Panc1 (cell line): ENCODE data around the gene AGAP2. TPM values are rescaled to one million over a fixed set of nuclear protein-coding genes. Genes with fewer than 3 reads are reported as not detected.

Source experiments
- ATAC-seq: fragments of 200-7000 bp; cut with Tn5 transposase; 2 replicates; pipeline ENCODE4 v1.9.1; 2020; ENCODE audit warnings: mild to moderate bottlenecking, moderate library complexity
- BruUV-seq: library from RNA; stranded (reverse); fragments of 400-500 nt; replicated peaks from 2 replicates; lab custom pipeline; 2021; lab: Mats Ljungman, UMichigan
- CTCF ChIA-PET: fragments of 300-600 bp; sonication (Branson Sonifier 250); formaldehyde crosslinking; loops from one replicate; lab custom pipeline; 2022; ENCODE audit warnings: antibody characterized with exemption; lab: Charles Lee
- POLR2A ChIA-PET: fragments of 300-600 bp; sonication (Branson Sonifier 250); formaldehyde crosslinking; loops from one replicate; lab custom pipeline; 2022; ENCODE audit warnings: antibody characterized with exemption; lab: Charles Lee
- DNase-seq: peaks from one replicate; pipeline ENCODE4 v3.0.0-alpha.2; 2010; ENCODE audit warnings: low read depth, low spot score
- H3K27ac ChIP-seq: 2 replicates; pipeline ENCODE4 v1.5.1; 2011; ENCODE audit warnings: mild to moderate bottlenecking, low read length, inconsistent platforms
- H3K27me3 ChIP-seq: fragments of 200-500 bp; sonication (Bioruptor generic); 2 replicates; pipeline ENCODE4 v1.6.0; 2014; ENCODE audit warnings: low read length, inconsistent platforms; ENCODE audit not compliant: control insufficient read depth, insufficient read depth
- H3K36me3 ChIP-seq: fragments of 200-500 bp; sonication (Bioruptor generic); 2 replicates; pipeline ENCODE4 v1.5.1; 2014; ENCODE audit warnings: inconsistent platforms, mild to moderate bottlenecking, low read length, moderate library complexity; ENCODE audit not compliant: control insufficient read depth, insufficient read depth
- H3K4me1 ChIP-seq: 2 replicates; pipeline ENCODE4 v1.5.1; 2011; ENCODE audit warnings: inconsistent platforms, mild to moderate bottlenecking, low read length, moderate library complexity; ENCODE audit not compliant: control insufficient read depth, insufficient read depth
- H3K4me3 ChIP-seq, 2 experiments: 2 replicates each; pipeline ENCODE4 v1.5.1; 2011 to 2012; ENCODE audit warnings: low read depth in 2 of 2, low read length in 2 of 2, mild to moderate bottlenecking in 2 of 2, inconsistent platforms in 1 of 2, moderate library complexity in 1 of 2
- H3K9me3 ChIP-seq: fragments of 200-500 bp; sonication (Bioruptor generic); 2 replicates; pipeline ENCODE4 v1.5.1; 2014; ENCODE audit warnings: low read depth, mild to moderate bottlenecking, inconsistent platforms, low read length, moderate library complexity; ENCODE audit not compliant: control insufficient read depth, insufficient read depth
- POLR2AphosphoS5 ChIP-seq: IDR thresholded peaks from 2 replicates; pipeline ENCODE4 v1.6.1; 2012; ENCODE audit warnings: mild to moderate bottlenecking, low read depth, low read length, moderate library complexity
- SIN3A ChIP-seq: IDR thresholded peaks from 2 replicates; pipeline ENCODE4 v1.6.1; 2012; ENCODE audit warnings: low read depth, mild to moderate bottlenecking, low read length, moderate library complexity, borderline replicate concordance; ENCODE audit not compliant: insufficient read depth
- TCF7L2 ChIP-seq: IDR thresholded peaks from 2 replicates; pipeline ENCODE4 v1.6.1; 2011; ENCODE audit warnings: mild to moderate bottlenecking, low read depth, low read length, inconsistent platforms
- in situ Hi-C: cut with HindIII; loops from 2 replicates; pipeline ENCODE4 v1.10.0; 2016; ENCODE audit warnings: low sequenced_read_pairs, low pct_unique_long_range_greater_than_20kb
- intact Hi-C: fragments of 100-400 bp; cut with micrococcal nuclease; formaldehyde crosslinking; loops from one replicate; pipeline ENCODE4 v1.10.0; 2022; ENCODE audit not compliant: unreplicated experiment
- total RNA-seq: library from RNA; stranded (reverse); gene quantifications from one replicate; pipeline ENCODE4 v1.2.1, GENCODE V29; 2021; ENCODE audit not compliant: unreplicated experiment
- TF ChIP-seq, protein P1 (sequence below), 2 experiments: IDR thresholded peaks; 2 replicates each; pipeline ENCODE4 v1.6.1; 2011 to 2012; ENCODE audit warnings: low read depth in 2 of 2, control low read depth in 1 of 2, low read length in 1 of 2, mild to moderate bottlenecking in 1 of 2, moderate library complexity in 1 of 2; ENCODE audit not compliant: insufficient read depth in 1 of 2
- TF ChIP-seq, protein P2 (sequence below): fragments of 450-650 bp; IDR thresholded peaks from 2 replicates; pipeline ENCODE4 v1.5.1; 2017; ENCODE audit warnings: mild to moderate bottlenecking

AGAP2 gene
- total RNA-seq, 1 experiment from 2014 or later = 0.49 TPM

DNA sequence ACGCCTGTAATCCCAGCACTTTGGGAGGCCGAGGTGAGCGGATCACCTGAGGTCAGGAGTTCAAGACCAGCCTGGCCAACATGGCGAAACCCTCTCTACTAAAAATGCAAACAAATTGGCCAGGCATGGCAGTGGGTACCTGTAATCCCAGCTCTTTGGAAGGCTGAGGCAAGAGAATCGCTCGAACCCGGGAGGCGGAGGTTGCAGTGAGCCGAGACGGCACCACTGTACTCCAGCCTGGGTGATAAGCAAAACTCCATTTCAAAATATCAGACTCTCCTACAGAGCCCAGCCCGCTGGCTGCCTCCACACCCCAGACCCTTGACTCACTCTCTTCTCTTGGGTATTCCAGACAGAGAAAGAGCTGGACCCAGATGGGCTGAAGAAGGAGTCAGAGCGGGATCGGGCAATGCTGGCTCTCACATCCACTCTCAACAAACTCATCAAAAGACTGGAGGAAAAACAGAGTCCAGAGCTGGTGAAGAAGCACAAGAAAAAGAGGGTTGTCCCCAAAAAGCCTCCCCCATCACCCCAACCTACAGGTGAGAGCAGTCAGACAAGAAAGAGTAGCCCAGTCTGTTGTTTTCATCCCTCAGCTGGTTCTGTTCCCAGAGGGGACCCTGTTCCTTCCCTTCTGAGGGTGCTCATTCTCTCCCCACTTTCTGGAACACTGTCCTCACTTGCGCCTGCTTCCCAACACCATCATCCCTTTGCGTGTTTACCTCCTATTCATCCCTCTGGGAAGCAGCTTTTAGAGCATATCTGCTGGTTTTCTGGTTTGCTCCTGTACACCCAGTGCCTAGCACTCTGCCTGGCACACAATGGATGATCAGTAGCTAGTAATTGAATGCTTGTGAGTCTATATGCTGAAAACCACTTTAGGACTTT lies 19.7 kb downstream of the AGAP2 start:
- Histone ChIP-seq H3K4me1 (no peaks in the 10 kb centered on the region), H3K4me3 (no peak overlapping the region), H3K27ac (no peak overlapping the region), H3K36me3 (no peaks in the 10 kb centered on the region; the same call in 1 of the 2 replicates), H3K27me3 (no peaks in the 10 kb centered on the region), H3K9me3 (no peaks in the 10 kb centered on the region)
- TF ChIP-seq TCF7L2 = no peak
- TF ChIP-seq, protein P1, sequence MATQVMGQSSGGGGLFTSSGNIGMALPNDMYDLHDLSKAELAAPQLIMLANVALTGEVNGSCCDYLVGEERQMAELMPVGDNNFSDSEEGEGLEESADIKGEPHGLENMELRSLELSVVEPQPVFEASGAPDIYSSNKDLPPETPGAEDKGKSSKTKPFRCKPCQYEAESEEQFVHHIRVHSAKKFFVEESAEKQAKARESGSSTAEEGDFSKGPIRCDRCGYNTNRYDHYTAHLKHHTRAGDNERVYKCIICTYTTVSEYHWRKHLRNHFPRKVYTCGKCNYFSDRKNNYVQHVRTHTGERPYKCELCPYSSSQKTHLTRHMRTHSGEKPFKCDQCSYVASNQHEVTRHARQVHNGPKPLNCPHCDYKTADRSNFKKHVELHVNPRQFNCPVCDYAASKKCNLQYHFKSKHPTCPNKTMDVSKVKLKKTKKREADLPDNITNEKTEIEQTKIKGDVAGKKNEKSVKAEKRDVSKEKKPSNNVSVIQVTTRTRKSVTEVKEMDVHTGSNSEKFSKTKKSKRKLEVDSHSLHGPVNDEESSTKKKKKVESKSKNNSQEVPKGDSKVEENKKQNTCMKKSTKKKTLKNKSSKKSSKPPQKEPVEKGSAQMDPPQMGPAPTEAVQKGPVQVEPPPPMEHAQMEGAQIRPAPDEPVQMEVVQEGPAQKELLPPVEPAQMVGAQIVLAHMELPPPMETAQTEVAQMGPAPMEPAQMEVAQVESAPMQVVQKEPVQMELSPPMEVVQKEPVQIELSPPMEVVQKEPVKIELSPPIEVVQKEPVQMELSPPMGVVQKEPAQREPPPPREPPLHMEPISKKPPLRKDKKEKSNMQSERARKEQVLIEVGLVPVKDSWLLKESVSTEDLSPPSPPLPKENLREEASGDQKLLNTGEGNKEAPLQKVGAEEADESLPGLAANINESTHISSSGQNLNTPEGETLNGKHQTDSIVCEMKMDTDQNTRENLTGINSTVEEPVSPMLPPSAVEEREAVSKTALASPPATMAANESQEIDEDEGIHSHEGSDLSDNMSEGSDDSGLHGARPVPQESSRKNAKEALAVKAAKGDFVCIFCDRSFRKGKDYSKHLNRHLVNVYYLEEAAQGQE (IDR thresholded peaks at IDR 0.05; ENCODE audit: insufficient read depth in 1 of 2, low read depth in 2 of 2, low read length in 1 of 2) = no peak
- TF ChIP-seq, protein P2, sequence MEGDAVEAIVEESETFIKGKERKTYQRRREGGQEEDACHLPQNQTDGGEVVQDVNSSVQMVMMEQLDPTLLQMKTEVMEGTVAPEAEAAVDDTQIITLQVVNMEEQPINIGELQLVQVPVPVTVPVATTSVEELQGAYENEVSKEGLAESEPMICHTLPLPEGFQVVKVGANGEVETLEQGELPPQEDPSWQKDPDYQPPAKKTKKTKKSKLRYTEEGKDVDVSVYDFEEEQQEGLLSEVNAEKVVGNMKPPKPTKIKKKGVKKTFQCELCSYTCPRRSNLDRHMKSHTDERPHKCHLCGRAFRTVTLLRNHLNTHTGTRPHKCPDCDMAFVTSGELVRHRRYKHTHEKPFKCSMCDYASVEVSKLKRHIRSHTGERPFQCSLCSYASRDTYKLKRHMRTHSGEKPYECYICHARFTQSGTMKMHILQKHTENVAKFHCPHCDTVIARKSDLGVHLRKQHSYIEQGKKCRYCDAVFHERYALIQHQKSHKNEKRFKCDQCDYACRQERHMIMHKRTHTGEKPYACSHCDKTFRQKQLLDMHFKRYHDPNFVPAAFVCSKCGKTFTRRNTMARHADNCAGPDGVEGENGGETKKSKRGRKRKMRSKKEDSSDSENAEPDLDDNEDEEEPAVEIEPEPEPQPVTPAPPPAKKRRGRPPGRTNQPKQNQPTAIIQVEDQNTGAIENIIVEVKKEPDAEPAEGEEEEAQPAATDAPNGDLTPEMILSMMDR = no peak
- no peak for TF ChIP-seq POLR2AphosphoS5
- TF ChIP-seq SIN3A = no peak
- in situ Hi-C loops (no loop called here), intact Hi-C loops (no loop called here)
- BruUV-seq = TSS peak; percentile 58
- no peak for ATAC-seq
- DNase-seq = no peak
- ChIA-PET CTCF (no interaction called here), POLR2A (no interaction called here)

DNA sequence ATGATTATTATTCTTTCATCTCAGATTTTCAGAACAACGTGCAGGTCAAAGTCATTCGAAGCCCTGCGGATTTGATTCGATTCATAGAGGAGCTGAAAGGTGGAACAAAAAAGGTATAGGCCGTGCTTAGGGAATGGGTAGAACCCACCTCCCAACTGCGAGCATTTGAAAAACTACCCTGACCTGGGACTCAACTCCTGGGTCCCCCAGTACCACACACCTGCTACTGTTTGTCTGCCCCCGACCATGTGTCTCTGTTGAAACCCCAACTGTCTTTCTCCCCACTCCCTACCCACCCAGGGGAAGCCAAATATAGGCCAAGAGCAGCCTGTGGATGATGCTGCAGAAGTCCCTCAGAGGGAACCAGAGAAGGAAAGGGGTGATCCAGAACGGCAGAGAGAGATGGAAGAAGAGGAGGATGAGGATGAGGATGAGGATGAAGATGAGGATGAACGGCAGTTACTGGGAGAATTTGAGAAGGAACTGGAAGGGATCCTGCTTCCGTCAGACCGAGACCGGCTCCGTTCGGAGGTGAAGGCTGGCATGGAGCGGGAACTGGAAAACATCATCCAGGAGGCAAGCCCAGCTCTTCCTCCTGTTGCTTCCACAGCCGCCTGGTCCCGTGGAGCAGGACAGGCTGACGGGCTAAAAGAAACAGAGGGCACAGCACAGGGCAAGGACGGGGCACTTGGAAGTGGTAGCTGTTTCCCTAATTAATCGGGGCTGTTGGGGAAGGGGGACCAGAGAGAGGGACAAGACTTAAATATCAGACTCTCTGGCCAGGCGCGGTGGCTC lies 20.5 kb downstream of the AGAP2 start:
- TF ChIP-seq, protein P1 (IDR thresholded peaks at IDR 0.05; ENCODE audit: insufficient read depth in 1 of 2, low read depth in 2 of 2, low read length in 1 of 2) = no peak
- Histone ChIP-seq H3K4me3 (no peak overlapping the region), H3K27ac (no peak overlapping the region), H3K36me3 (no peaks in the 10 kb centered on the region; the same call in 1 of the 2 replicates), H3K4me1 (no peaks in the 10 kb centered on the region), H3K27me3 (no peaks in the 10 kb centered on the region), H3K9me3 (no peaks in the 10 kb centered on the region)
- in situ Hi-C loops = no loop called here
- no TSS peak for BruUV-seq
- ATAC-seq (no peak), DNase-seq (no peak)
- ChIA-PET POLR2A (no interaction called here), CTCF (no interaction called here)
- intact Hi-C loops = no loop called here
